ENCODE measurements around the gene S100A13. TPM values are rescaled to one million over a fixed set of nuclear protein-coding genes. Genes with fewer than 3 reads are reported as not detected.
A peak's percentile ranks its signal among the peaks of the same experiment; 100 is the strongest.

S100A13 gene
- total and polyA plus RNA-seq, 9 of the 15 experiments (the other 6 are each of a cell fraction or from before 2014, with no cell fraction given): 41.9 to 129 (median 58.0) TPM

DNA sequence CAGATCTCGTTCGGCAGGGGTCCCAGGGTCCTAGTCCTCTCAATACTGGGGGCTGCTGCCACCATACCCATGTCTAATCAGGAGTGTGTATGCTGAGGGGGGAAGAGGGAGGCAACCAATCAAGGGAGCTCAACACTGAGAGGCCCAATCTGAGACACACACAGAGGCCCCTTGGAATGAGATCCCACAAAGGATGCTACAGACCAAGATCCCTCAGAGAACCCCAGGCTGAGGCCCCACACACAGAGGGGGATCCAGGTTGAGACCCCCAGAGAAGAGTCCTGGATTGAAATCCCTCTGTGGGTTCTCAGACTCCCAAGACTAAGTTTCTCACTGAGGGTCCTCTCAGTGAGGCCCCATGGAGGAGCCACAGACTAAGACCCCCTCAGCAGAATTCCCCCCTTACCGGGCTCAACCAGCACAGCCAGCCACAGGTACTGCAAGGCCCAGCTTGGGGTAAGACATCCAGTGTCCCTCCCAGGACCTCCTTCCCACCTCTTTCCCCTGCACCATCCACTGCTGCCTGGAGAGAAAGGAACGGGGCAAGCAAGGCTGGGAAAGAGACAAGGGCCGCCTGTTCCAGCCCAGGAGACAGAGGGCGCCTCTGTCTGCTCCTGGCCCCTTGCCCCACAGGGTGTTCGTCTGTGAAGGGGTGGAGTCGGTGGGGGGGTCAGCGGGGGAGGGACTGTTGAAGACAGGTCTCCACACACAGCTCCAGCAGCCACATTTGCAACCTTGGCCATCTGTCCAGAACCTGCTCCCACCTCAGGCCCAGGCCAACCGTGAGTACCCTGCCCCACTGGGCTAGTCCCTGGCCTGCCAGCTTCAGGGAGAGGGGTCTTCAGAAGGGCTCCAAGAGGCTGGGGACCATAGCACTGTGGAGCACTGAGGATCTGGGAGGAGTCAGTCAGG is 666 bp upstream of the S100A13 start, which contains the start of gene S100A1:
Gene S100A1, plus strand, starts transcription at position 720 of the 912 bp plus-strand sequence. CDS start 2,088 bp downstream, outside the sequence.
- ATAC-seq: peak; percentile 76
- POLR2A ChIA-PET: interaction anchor here (0.5 to 4.3 kb wide), 31 partner anchors 9 to 363 kb away, joined by 3 to 70 read pairs (median 4); partner anchors contain the start of genes RPS27, S100A14, S100A16 and S100A5
- TF ChIP-seq ZNF263 (CRISPR knock-in tag; IDR thresholded peaks at IDR 0.05; ENCODE audit: borderline replicate concordance) (peak; percentile 81), MTA3 (IDR thresholded peaks at IDR 0.05; ENCODE audit: borderline replicate concordance) (peak; percentile 43; the same call in 1 of the 2 replicates), ZNF561 (CRISPR knock-in tag; conservative IDR thresholded peaks at IDR 0.05) (no peak), ZNF217 (CRISPR knock-in tag; IDR thresholded peaks at IDR 0.05) (no peak), ZKSCAN1 (IDR thresholded peaks at IDR 0.05; ENCODE audit: low read depth, low read length) (no peak), RAD21 (CRISPR knock-in tag; conservative IDR thresholded peaks at IDR 0.05 in 1 of 2, IDR thresholded peaks at IDR 0.05 in 1 of 2) (peak; percentile 21 to 33; a peak in 1 of 4 replicates), POLR2AphosphoS5 (IDR thresholded peaks at IDR 0.05; ENCODE audit: control insufficient read depth, insufficient read depth, low read depth, low read length) (0 out of 2 replicates have a peak, but pooled peaks have one; percentile 28), EGR1 (conservative IDR thresholded peaks at IDR 0.05) (0 out of 2 replicates have a peak, but pooled peaks have one; percentile 9), ZNF175 (CRISPR knock-in tag; IDR thresholded peaks at IDR 0.05; ENCODE audit: low read depth) (peak; percentile 6; the same call in 1 of the 2 replicates), PHF8 (IDR thresholded peaks at IDR 0.05; ENCODE audit: borderline replicate concordance, low read length) (peak; percentile 56; the same call in 1 of the 2 replicates), SMAD4 (CRISPR knock-in tag; conservative IDR thresholded peaks at IDR 0.05) (no peak), SIN3B (IDR thresholded peaks at IDR 0.05; ENCODE audit: low read depth) (peak; percentile 37; the same call in 1 of the 2 replicates), BHLHE40 (IDR thresholded peaks at IDR 0.05; ENCODE audit: low read length) (no peak)
- TF ChIP-seq, protein P1, sequence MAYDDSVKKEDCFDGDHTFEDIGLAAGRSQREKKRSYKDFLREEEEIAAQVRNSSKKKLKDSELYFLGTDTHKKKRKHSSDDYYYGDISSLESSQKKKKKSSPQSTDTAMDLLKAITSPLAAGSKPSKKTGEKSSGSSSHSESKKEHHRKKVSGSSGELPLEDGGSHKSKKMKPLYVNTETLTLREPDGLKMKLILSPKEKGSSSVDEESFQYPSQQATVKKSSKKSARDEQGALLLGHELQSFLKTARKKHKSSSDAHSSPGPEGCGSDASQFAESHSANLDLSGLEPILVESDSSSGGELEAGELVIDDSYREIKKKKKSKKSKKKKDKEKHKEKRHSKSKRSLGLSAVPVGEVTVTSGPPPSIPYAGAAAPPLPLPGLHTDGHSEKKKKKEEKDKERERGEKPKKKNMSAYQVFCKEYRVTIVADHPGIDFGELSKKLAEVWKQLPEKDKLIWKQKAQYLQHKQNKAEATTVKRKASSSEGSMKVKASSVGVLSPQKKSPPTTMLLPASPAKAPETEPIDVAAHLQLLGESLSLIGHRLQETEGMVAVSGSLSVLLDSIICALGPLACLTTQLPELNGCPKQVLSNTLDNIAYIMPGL (CRISPR knock-in tag; IDR thresholded peaks at IDR 0.05): 0 out of 2 replicates have a peak, but pooled peaks have one; percentile 9

More for the DNA sequence above, 666 bp upstream of the S100A13 start, which contains the start of gene S100A1:
- peak within 1 kb of the TSS; percentile 49 for H3K4me3 ChIP-seq
- no TSS peak for BruUV-seq (replicated peaks)
- no peaks in the 10 kb centered on the region for H3K9me1 ChIP-seq (ENCODE audit: control insufficient read depth, insufficient read depth, low read length)
- CTCF ChIA-PET (ENCODE audit: low intra/inter-chr PET ratio): no interaction called here
- H3K36me3 ChIP-seq (ENCODE audit: control insufficient read depth, insufficient read depth, low read length): peaks cover 9% of the 10 kb centered on the region; the same call in 2 of the 3 replicates
- DNase-seq (ENCODE audit: extremely low read depth in 1 of 4, low spot score in 3 of 4): peak; percentile 81 to 86 (median 84)
- WGBS (ENCODE audit: insufficient coverage, low coverage, missing lambda C conversion rate): 13% methylated on average over 8 of the region's 10 CpGs
- H3K4me1 ChIP-seq (replicated peaks in 1 of 2; ENCODE audit: control insufficient read depth in 2 of 2, insufficient read depth in 2 of 2, low read length in 2 of 2): peaks cover 26 to 44% of the 10 kb centered on the region in 2 experiments
- H2AFZ ChIP-seq (ENCODE audit: low read depth, low read length): peak within 1 kb of the TSS; percentile 97
- H3K4me2 ChIP-seq (ENCODE audit: insufficient read depth, low read length): peak within 1 kb of the TSS; percentile 86
- peak; percentile 63 for FAIRE-seq
- H3K79me2 ChIP-seq (ENCODE audit: control insufficient read depth, insufficient read depth, low read length): peaks cover 6% of the 10 kb centered on the region; the same call in 1 of the 3 replicates
- no peaks in the 10 kb centered on the region for H3K9me3 ChIP-seq (replicated peaks; ENCODE audit: control insufficient read depth, insufficient read depth, low read depth, low read length)
- in situ Hi-C loops (cut with MboI) (no loop called here), intact Hi-C loops (cut with micrococcal nuclease) (loop anchor here (2.0 kb wide), 1 partner anchor 59 kb away; no protein-coding TSS in a partner anchor)
- peak within 1 kb of the TSS; percentile 82 for H3K27ac ChIP-seq (ENCODE audit: extremely low read depth, low read depth, low read length)
- no peaks in the 10 kb centered on the region for H3K27me3 ChIP-seq (ENCODE audit: control insufficient read depth in 2 of 2, insufficient read depth in 2 of 2, low read length in 2 of 2)
- H4K20me1 ChIP-seq (replicated peaks; ENCODE audit: control insufficient read depth, insufficient read depth, low read length): no peaks in the 10 kb centered on the region
- H3K9ac ChIP-seq (ENCODE audit: insufficient read depth in 1 of 2, low read depth in 2 of 2, low read length in 2 of 2): peak within 1 kb of the TSS; percentile 83 to 95

All from K562 (cell line).